NCI-H1436 (cell line): ENCODE results near the gene TBXAS1.

ENCODE experiments used
- DNase-seq: peaks from one replicate; lab custom pipeline; 2025; lab: John Stamatoyannopoulos, UW

TBXAS1 gene

DNA sequence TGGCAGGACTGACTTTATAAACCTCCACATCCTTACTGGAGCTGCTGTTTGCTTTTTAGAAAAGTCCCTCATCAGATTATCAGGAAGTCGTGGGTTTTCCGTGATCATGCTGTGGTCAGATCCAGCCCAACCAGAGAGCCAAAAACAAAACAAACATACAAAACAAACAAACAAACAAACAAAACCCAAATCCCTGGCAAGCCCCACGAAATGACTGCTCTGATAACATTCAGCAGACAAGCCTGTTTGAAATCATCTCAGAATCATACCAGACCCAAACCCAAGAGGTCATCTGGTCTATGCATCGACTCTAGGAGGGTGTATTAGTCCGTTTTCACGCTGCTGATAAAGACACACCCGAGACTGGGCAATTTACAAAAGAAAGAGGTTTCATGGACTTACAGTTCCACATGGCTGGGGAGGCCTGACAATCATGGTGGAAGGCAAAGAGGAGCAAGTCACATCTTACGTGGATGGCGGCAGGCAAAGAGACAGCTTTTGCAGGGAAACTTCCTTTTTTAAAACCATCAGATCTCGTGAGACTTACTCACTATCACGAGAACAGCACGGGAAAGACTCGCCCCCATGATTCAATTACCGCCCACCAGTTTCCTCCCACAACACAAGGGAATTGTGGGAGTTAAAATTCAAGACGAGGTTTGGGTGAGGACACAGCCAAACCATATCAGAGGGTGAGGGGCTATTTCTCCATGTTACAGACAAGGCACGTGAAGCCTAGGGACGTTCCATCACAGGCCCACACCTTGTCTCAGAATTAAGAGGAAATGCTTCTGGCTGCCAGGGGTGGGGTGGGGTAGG, 148.0 kb downstream of the TBXAS1 start:
- no peak for DNase-seq

DNA sequence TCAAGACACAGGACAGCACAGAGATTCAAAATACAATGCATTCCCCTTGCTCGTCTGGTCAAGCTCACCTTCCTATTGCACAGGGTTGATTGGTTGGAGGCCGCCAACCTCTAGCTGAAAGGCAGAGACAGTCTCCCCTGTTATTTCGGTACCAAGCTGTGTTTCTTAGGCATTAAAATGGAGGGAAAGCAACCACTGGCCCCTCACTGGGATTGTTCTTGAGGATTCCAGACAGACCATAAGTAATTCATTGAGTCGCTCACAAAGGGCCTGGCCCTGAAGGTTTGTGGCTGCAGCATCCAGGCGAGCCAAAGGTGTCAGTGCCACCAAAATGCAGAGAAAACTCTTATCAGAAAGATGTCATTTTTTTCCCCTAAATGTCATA, 152.4 kb downstream of the TBXAS1 start:
- DNase-seq = no peak

DNA sequence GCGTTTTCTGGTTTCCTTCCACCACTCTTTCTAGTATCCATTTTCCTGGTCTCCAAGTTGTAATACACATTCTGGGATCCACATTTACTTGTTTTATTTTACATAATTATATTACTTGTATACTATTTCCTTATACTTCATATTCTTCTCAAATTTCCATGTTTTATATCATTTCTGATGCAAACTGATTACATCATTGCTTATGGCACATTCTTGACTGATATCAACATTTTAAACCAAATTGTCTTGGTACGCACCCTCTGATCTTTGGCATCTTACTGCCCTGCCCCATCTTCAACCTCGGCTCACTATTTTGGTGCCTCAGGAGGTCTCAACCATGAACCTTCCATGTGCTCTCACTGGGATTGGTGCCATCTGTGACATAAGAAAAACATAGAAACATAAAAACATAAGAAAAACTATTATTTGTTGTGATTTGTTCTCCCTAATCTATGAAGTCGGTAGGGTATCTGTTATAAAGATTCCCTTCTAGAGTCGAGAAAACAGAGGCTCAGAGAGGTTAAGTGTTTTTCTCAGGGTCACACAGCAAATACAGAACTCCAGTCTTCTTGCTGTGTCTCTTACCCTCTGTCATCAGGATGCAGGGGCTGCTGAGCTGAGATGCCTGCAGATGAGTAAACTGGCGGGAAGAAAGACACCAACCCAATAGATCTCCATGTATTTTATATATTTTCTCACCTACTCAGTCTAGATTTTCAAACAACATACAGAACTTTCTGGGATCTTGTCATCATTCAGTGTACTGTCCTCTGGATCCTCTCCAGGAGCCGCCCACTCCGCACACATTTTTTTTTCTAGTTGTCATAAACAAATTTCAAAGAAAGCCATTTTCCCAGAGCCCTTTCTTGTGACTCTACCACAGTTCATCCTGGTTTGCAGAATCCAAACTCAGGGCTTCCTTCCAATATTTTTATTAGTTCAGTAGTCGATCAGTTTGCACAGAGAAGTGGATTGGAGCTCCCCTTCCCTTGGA, 154.2 kb downstream of the TBXAS1 start:
- no peak for DNase-seq

DNA sequence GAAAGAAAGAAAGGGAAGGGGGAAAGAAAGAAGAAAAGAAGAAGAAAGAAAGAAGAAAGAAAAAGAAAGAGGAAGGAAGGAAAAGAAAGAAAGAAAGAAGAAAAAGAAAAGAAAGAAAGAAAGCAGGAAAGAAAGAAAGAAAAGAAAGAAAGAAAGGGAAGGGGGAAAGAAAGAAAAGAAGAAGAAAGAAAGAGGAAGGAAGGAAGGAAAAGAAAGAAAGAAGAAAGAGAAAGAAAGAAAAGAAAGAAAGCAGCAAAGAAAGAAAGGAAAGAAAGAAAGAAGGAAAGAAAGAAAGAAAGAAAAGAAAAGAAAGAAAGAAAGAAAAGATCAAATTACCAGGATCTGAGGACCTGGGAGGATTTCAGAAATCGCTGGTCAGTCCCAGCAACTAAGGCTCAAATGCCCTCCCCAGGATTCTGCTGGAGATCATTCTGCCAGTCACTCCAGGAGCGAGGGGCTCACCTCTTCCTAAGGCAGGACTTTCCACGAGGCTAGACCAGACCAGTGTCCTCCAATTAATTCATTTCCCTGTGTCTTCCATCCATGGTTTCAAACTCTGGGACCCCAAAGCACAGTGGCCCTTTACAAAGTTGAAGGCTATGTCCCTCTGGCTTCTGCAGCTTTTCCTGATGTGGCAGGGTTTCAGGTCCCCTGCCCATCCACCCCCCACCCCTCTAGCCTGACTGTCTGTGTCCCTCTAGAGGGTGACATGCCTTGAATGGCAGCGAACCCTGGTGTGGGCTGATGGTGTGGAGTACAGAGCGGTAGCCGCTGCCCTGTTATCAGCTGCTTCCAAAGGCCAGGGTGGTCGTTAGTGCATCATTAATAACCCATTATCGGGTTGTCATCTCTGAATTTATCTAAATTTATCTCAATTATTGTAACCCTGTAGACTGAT, 155.8 kb downstream of the TBXAS1 start:
- DNase-seq = no peak

DNA sequence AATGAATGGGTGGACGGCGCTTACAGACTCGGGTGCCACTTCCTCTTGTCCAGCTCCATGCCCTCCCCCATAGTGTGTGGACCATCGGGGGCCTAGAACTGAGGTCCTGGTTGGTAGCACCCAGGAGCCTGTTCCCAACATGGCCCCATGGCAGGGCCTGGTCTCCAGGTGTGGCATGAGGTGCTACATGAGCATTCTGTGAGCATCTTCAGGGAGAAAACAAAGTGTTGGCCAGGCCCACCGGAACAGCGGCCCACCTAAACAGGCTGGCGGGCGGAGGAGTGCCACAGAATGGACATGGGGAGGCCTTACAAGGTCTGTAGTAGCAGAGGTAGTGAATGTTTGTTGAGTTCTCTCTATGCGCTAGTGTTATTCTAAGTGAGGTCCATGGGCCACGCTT, 156.7 kb downstream of the TBXAS1 start:
- no peak for DNase-seq

DNA sequence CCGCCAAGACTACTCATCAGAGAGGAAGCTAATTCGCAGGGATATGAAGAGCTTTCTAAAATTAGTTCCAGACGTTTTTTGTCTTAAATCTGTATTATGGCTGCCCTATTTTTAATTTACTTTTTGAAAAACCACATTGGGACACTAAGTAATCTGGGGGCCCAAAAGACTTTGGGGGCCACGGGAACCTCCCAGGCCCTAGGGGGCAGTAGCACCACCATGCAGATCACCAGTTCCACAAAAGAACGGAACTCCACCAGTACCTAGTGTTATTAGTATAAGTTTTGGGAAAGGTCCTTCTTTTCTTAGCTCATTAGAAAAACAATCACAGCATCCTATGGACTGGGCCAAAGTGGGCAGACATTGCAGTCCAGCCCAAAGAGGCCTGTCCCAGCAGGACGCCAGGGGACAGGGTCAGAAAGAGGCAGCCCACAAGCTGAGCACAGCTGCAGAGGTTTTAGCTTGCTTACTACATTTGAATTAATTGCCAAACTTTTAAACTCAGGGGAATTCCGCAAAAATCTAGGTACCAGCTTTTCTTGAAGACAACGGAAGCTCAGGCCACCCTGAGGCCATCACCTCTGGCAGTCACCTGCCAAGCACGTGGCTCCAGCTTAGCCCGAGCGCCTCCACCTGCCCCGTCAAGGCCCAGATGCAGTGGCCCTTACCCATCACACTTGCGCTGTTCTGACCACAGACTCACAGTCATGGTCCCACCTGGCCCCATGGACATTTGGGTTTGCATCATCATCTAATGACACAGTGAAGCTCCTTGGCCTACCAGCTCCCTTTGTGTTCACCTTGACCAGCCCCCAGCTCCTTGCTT, 158.8 kb downstream of the TBXAS1 start:
- no peak for DNase-seq

DNA sequence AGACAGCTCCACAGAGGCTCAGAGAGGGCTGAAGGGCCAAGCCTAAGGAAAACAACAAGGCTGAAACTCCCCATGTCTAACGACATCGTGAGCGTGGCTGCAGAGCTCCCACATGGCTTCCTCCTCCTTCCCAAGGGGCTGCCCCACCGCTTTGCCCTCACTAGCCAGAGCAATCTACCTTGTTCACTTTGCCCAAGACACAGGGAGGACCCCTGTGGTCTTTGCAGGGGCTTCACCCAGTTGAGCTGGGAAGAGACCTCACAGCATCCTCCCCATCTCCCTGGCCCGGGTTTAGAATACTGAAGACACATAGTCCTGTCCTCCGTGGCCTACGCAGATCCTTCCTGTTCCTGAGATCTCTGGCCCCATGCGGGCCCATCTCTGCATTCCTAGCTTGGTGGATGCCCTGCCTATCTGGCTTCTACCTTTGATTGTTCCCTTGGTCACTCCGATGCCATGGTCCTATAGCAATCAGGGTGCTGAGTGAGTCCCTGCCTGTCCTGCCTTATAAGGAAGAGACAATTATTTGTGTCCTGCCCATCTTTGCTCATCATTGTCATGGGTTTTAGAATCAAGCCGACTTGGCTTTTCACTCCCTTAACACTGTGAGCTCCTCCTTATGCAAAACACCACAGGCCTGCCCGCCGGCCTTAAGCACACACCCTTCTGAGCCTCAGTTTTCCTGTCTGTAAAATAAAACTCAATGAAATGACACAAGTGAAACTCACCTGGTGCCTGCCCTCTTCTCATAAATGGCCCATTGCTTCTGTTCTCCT, 160.5 kb downstream of the TBXAS1 start:
- no peak for DNase-seq

DNA sequence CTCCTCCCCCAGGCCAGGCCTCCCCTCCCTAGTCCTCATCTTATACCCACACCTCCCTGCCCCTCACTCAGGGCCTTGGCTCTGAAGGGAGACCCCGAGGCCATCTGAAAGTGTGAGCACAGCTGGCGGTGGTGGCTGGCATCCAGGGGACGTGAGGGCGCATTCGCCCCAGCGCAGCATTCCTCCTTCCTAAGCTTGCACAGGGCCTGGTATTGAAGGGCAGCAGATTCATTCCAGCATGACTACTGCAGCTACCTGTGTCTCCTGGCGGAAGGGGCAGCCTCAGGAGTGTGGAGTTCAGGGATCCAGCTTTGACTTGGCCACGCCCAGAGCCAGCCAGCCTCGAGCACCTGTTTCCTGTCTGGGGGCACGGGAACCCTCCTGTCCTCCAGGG, 161.1 kb downstream of the TBXAS1 start:
- no peak for DNase-seq

DNA sequence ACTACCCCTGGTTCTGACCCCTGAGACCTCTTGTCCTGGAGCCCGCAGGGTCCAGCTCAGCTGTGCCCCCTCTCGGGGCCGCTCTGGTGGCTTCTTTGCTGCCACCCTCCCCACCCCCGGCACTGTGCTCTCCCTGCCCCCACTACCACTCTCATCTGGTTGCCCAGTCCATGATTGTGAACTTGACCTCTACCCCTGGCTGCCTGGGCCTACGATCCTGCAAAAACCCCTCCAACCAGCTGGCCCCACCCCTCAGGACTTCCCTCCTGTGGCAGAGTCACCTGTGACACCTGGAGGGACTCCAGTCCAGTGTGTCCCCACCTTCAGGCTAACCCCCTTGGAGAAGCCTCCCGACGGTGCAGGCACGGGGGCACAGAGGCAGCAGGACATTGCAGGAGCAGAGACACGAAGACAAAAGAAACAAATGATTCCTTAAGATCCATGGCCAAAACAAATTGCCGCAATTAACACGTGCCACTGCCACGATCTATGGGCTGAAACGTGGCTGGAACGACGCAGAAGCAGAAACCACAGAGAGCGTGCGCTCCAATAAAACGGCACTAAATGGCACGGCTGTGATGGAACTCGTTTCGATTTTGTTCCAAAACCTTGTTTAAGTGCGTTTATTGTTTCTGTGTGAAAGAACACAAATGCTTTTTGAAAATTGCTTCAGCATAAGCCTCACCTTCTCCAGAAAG, 161.7 kb downstream of the TBXAS1 start:
- DNase-seq = no peak

DNA sequence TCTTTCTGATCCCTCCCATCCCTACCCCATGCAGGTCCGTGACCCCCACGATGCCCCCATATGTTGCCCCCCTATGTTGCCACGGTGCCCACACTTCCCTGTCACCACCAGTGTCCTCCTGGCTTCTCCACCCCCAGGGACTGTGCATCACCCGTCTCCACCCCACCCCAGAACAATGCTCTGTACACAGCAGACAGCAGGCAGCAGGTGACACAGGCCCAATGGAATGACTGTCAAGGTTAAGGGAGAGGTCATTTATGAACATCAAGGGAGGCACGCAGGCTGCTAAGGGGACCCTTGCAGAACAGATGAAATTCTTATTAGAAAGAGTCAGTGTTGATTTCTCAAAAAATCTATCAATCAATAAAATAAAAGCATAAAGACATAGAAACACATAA, 162.2 kb downstream of the TBXAS1 start:
- DNase-seq = no peak

DNA sequence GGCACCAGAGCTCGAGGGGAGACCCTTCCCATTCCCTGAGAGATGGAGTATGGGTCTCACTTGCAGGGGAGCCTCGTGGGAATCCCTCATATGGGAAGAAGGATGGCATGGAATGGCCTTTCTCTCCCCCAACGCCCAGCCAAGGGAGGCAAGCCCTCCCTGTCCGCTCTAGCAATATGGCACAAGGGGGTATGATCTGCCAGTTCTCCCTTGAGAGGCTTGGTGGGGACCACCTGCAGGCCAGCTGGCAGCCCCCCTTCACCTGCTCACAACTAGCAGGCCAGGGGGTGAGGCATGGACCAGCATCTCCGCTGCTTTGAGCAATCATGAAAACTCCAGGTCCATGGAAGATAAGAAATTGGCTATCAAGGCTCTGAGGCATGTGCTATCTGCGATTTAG, 162.8 kb downstream of the TBXAS1 start:
- DNase-seq = no peak

DNA sequence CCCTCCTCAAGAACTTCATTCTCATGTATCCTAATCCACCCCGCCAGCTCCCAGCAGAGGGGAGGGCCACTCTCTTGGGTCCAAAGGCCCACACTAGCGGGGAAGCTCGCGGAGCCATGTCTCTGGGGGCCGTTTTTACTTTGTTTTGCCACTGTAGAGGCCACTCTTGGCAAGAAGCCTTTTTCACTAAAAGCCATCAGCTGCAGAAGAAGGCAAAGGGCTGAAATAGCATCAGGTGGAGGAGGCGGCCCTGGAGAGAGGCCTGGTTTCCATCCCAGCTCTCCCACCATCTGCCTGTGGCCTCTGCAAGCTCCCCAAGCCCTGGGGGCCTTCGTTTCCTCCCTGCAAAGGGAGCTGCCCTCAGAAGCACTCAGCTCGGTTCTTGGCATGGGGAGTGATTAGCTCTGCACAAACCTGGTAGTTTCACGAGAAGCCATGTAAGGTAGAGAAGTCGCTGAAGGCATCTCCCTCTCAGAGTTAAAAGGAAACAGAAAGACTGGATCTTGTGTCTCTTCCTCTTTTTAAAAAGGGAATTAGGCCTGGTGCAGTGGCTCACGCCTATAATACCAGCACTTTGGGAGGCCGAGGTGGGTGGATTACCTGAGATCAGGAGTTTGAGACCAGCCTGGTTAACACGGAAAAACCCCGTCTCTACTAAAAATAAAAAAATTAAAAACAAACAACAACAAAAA, 163.4 kb downstream of the TBXAS1 start:
- peak; percentile 46 for DNase-seq

DNA sequence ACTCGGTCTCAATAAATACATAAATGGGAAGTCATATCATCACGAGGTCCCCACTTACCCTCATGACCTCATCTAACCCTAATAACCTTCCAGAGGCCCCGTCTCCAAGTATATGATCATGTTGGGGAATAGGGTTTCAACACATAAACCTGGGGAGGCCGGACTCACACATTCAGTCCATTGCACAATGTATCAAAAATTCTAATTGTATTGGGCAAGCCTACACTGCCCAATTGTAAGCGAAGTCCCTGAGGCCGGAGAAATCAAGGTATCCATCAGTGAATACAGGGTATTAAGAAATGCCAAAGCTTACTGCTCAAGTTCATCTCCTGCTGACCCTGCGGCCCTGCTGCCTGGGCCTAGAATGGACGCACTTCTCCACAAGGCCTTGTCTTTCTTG, 164.1 kb downstream of the TBXAS1 start:
- no peak for DNase-seq

DNA sequence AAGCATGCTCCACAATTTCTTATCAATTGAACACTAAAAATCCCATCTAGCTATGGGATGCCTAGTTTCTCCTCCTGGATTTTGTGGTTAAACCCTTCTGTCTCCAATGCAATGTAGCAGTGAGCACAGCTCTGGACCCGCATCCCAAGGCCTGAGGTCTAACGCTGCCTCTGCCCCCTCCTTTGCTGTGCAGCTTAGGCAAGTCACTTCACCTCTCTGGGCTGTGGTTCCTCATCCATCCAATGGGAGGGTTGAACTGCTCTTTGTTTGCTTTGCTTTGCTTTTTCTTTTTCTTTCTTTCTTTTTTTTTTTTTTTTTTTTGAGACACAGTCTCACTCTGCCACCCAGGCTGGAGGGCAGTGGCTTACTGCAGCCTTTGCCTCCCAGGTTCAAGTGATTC, 164.5 kb downstream of the TBXAS1 start:
- DNase-seq = no peak

DNA sequence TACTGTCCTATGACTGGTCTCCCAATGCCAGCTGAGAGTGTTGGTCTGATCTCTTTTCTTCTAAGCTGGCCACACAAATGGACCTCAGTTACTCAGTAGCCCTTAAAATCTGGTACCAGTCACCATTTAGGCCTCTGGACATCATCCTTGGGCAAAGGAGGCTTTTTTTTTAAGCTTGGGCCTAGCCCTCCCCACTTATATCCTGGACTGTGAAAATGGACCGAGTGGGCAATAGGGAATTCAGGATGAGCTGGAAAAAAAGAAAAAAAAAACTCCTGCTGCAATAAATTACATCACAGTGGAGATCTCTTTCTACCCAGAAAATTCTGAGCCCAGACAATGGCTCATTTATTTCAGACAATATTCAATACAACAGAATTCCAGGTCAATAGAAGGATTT, 165.3 kb downstream of the TBXAS1 start:
- no peak for DNase-seq

DNA sequence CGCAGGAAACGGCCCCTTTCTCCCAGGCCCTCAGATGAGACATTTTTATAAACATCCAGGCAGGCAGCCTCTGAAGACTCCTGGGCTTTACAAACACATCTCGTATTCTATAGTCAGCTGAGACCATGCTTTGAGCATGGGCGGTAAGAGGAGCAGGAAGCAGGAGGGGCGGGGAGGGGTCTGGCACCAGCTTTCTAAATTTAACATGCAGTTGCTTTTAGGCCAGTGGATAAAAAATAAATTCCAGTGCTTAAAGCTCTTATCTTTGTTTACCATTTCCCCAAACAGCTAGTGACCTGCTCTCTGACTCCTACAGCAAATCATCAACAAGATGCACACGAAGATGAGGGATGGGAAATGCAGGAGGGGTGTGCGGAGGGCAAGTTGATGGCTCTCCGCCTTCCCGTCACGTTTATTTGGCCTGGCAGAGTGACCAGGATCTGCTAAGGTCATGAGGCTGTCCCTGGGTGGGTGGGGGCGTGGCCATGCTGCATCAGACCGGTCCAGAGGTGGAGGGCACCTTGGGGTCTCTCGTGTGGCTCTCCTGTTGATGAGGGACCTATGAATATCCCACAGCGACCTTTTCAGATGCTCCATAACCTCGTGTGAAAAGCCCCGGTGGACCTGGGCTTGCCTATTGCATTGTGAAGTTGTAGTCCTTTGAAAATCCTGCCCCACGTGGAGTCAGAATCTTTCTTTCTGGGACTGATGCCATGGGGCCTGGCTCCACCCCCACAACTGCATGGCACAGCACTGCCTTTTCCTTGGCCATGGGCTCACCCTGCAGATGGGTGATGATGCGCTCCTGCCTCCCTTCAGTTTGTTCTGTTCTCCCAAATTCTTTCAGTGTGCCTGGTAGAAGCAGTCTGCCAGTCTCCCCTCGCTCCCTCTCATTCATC, 166.2 kb downstream of the TBXAS1 start:
- DNase-seq = no peak

DNA sequence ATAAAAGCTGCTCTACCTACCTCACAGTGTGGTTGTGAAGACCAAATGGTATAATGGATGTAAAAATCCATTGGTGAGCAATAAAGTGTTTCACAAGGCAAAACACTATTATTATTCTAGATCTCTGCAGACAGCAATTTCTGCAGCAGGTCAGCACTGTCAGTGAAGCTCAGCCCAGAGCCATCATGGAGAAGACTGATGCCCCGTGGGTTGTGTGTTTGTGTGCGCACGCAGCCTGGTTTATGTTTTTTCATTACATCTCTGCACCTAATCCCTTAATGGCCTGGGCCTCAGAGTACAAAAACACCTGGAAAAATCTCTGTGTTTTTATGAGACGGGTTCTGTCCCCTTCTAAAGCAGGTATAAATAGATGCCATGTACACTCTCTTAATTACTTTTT, 169.5 kb downstream of the TBXAS1 start:
- DNase-seq = no peak

DNA sequence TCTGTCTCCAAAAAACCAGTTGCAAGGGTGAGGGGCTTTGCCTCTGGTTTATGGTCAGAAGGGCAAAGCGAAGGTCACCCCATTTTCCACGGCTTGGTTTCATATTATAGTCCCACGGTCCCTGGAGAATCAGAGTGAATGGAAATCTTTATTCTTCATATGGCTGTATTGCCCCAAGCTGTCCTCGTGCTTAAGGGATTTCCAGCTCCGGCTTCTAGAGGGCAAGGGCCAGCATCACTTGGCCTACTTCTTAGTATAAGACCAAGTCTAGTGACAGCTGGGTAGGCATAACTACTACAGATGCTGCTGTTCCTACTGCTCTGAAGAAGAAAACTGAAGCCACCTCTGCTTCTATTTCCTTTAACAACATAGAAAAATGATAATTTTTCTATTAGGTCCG, 170.5 kb downstream of the TBXAS1 start:
- DNase-seq = no peak
